Ishikawa (cell line): ENCODE measurements around the gene HNRNPL.

Source experiments
- CEBPB ChIP-seq: IDR thresholded peaks from 2 replicates; pipeline ENCODE4 v1.6.1; 2012
- CREB1 ChIP-seq: IDR thresholded peaks from 2 replicates; pipeline ENCODE4 v1.6.1; 2012; ENCODE audit warnings: low read depth
- EGR1 ChIP-seq: IDR thresholded peaks from 2 replicates; pipeline ENCODE4 v1.6.1; 2012
- EP300 ChIP-seq: IDR thresholded peaks from 2 replicates; pipeline ENCODE4 v1.6.1; 2012; ENCODE audit warnings: borderline replicate concordance
- FOXM1 ChIP-seq: IDR thresholded peaks from 2 replicates; pipeline ENCODE4 v1.6.1; 2012; ENCODE audit warnings: low read depth, borderline replicate concordance
- MAX ChIP-seq: IDR thresholded peaks from 2 replicates; pipeline ENCODE4 v1.6.1; 2012
- NFIC ChIP-seq: IDR thresholded peaks from 2 replicates; pipeline ENCODE4 v1.6.1; 2012
- RAD21 ChIP-seq: IDR thresholded peaks from 2 replicates; pipeline ENCODE4 v1.6.1; 2012; ENCODE audit warnings: low read depth
- REST ChIP-seq: IDR thresholded peaks from 2 replicates; pipeline ENCODE4 v1.6.1; 2012; ENCODE audit warnings: low read depth, mild to moderate bottlenecking
- TAF1 ChIP-seq: IDR thresholded peaks from 2 replicates; pipeline ENCODE4 v1.6.1; 2012; ENCODE audit warnings: low read depth, mild to moderate bottlenecking
- TCF12 ChIP-seq: IDR thresholded peaks from 2 replicates; pipeline ENCODE4 v1.6.1; 2012; ENCODE audit warnings: low read depth
- TEAD4 ChIP-seq: IDR thresholded peaks from 2 replicates; pipeline ENCODE4 v1.6.1; 2012
- YY1 ChIP-seq: IDR thresholded peaks from 2 replicates; pipeline ENCODE4 v1.6.1; 2012; ENCODE audit warnings: low read depth
- ZBTB7A ChIP-seq: IDR thresholded peaks from 2 replicates; pipeline ENCODE4 v1.6.1; 2012; ENCODE audit warnings: low read depth
- TF ChIP-seq, protein P1 (sequence below): IDR thresholded peaks from 2 replicates; pipeline ENCODE4 v1.6.1; 2012

HNRNPL gene

DNA sequence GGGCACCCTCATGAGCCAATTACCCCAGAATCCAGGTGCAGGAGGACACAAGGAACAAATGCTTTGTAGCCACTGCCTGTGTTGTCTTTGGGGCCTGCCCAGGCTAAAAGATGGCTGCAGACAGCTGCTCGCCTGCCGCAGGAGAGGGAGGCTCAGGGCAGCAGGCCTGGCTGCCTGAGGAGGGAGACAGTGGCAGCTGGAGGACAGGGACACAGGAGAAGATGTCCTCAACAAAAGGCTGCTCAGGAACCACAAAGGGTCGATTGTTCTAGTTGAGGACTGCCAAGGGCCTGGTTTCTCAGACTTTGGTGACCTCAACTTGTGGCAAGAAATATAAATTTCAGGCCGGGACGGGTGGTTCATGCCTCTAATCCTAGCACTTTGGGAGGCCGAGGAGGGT is 42.0 kb upstream of the HNRNPL start:
- TF ChIP-seq, protein P1, sequence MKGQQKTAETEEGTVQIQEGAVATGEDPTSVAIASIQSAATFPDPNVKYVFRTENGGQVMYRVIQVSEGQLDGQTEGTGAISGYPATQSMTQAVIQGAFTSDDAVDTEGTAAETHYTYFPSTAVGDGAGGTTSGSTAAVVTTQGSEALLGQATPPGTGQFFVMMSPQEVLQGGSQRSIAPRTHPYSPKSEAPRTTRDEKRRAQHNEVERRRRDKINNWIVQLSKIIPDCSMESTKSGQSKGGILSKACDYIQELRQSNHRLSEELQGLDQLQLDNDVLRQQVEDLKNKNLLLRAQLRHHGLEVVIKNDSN: no peak
- no peak for TF ChIP-seq ZBTB7A
- no peak for TF ChIP-seq TEAD4

- TF ChIP-seq TCF12: no peak
- no peak for TF ChIP-seq CEBPB
- no peak for TF ChIP-seq YY1
- no peak for TF ChIP-seq MAX
- TF ChIP-seq FOXM1: no peak
- TF ChIP-seq TEAD4: no peak
- no peak for TF ChIP-seq REST
- no peak for TF ChIP-seq EGR1
- TF ChIP-seq NFIC: no peak
- no peak for TF ChIP-seq ZBTB7A
- no peak for TF ChIP-seq EP300
- TF ChIP-seq, protein P1: no peak
- no peak for TF ChIP-seq RAD21
- TF ChIP-seq CREB1: no peak
- TF ChIP-seq TAF1: no peak
Measured at GRCh38 chr19:38890686-38891085, 40.9 kb upstream of the HNRNPL start.

DNA sequence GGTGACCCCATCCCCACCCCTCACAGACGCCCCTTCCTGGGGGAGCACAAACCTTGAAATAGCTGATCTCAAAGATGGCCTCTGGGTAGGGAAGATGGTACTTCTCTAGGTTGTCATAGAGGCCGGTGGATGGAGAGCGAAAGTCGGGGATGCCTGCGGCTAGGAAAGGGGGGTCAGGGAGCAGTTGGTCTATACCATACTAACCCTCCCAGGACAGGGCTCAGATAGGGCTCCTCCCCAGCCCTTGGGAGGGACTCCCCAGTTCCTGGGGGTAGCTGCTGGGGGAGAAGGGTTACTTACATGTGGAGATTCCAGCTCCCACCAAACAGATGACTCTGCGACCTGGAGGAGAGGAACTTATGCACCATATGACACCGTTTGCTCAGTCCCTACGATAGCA is 40.0 kb upstream of the HNRNPL start:
- TF ChIP-seq MAX (no peak), RAD21 (no peak), ZBTB7A (no peak), TEAD4 (no peak), CEBPB (no peak), NFIC (no peak), FOXM1 (no peak), REST (no peak), TCF12 (no peak), YY1 (no peak), CREB1 (no peak)
- TF ChIP-seq, protein P1: no peak

DNA sequence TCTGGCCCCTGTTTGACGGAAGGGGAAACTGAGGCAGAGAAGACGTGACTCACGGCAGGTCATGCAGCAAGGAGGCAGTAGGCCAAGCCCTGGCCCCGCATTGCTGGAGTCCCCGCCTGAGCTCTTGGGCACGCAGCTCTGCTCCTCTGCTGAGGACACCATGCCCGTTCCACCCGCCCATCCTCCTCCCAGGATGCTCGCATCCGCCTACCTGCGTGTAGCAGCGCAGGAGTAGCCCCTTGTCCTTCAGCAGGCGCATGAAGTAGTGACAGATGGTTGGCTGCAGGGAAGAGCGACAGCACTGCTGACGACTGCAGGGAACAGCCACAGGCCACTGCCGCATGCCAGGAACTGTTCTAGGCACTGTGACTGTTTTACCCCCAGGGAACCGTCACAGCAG is 39.1 kb upstream of the HNRNPL start:
- TF ChIP-seq EP300 (no peak), RAD21 (no peak)

GRCh38 chr19:38883286-38883685 is 33.5 kb upstream of the HNRNPL start:
- no peak for TF ChIP-seq NFIC

DNA sequence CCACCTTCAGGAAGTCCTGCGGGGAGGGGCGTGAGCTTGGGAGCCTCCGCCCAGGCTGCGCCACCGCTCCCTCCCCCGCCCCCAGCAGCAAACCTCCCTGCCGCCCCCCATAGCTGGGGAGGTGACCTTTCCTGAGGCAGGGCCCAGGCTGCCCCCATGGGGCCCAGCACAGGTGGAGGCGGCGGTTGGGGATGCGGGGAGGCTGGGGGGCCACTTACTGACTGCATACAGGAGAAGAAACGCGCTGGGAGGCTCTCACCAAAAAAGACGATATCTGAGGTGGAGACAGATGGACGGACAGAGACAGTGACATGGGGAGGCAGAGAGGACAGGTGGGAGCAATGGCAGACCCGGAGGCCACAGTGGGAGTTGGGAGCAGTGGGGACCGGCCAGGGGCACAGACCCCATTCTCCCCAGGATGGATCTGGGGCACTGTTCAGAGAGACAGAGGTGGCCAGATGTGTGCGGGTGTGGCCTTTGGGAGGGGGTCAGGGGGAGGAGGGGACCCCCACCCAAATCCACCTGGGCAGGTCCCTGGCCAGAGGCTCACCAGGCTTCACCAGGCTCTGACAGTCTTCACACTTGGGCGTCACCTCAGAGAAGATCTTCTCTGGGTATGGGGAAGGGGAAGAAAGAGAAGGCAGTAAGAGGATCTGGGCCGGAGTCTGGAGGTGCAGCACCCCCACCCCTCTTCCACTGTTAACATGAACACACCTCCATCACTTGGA is 31.3 kb upstream of the HNRNPL start:
- TF ChIP-seq TCF12 (no peak), TEAD4 (no peak), REST (no peak), YY1 (no peak), CEBPB (no peak)
